Adrenal gland (tissue), 12 donors: Measurements from ENCODE around the gene MKRN2. TPM values are rescaled to one million over a fixed set of nuclear protein-coding genes. Genes with fewer than 3 reads are reported as not detected.

Experiments
- DNase-seq, 7 donors: peaks; one replicate each; pipeline ENCODE4 v3.0.0-alpha.2; 2019 to 2020
- H3K27ac ChIP-seq, 5 donors: fragments of 200-600 bp; sonication (generic) in 4 of 5; 1 replicate in 3 of 5; 2 replicates in 2 of 5; pipeline versions ENCODE4 v1.5.1 to v1.8.0; 2016 to 2020; ENCODE audit warnings: mild to moderate bottlenecking in 1 of 5
- H3K27me3 ChIP-seq: fragments of 200-600 bp; 2 replicates; pipeline ENCODE4 v1.8.0; 2021
- H3K36me3 ChIP-seq, 2 donors: fragments of 200-600 bp; replicated peaks in 1 of 2; 1 replicate in 1 of 2; 2 replicates in 1 of 2; pipeline versions ENCODE4 v1.5.1 to v1.8.0; 2018 to 2022
- H3K4me1 ChIP-seq, 2 donors: fragments of 200-600 bp; replicated peaks in 1 of 2; 1 replicate in 1 of 2; 2 replicates in 1 of 2; pipeline versions ENCODE4 v1.5.1 to v1.8.0; 2018 to 2021
- H3K4me3 ChIP-seq, 4 donors: fragments of 200-600 bp; sonication (generic) in 3 of 4; one replicate each; pipeline ENCODE4 v1.5.1; 2016 to 2018
- H3K9me3 ChIP-seq, 3 donors: fragments of 200-600 bp; sonication (generic) in 1 of 3; replicated peaks in 1 of 3; 1 replicate in 2 of 3; 2 replicates in 1 of 3; pipeline versions ENCODE4 v1.5.1 to v1.8.0; 2016 to 2021
- POLR2A ChIP-seq, 2 donors: fragments of 450-650 bp; IDR thresholded peaks; one replicate each; pipeline ENCODE4 v1.6.1; 2017; ENCODE audit warnings: antibody characterized with exemption in 2 of 2, mild to moderate bottlenecking in 2 of 2, moderate library complexity in 1 of 2
- WGBS, 4 donors: extraction: QIAGEN DNeasy Blood & Tissue Kit in 2 of 4; methylation state at CpG; one replicate each; pipeline versions ENCODE4 v1.1.5 to v1.1.7; 2013 to 2017; 5-methylcytosine and 5-hydroxymethylcytosine counted together
- intact Hi-C, 2 donors: fragments of 100-400 bp; cut with DNase I; formaldehyde crosslinking; loops; one replicate each; pipeline versions ENCODE4 v1.14.1 to v1.15.0; 2022 to 2023
- polyA plus RNA-seq, 3 donors: library from polyadenylated mRNA; stranded (reverse); fragments of 200-250 nt in 2 of 3; fragments of 350-450 nt in 1 of 3; fragmentation: Illumina TruSeq in 1 of 3; extraction: RNeasy Lipid Tissue Mini Kit (QIAGEN cat#74804) in 1 of 3; gene quantifications; one replicate each; pipeline ENCODE4 v1.2.3, GENCODE V29; 2013 to 2014
- total RNA-seq, 9 donors: library from RNA; depleted of rRNA in 4 of 9; stranded (reverse); fragments of >200 nt in 4 of 9; fragments of 120-200 nt in 1 of 9; fragmentation: NEBNext Ultra II Directional in 1 of 9; extraction: Animal tissue kit (Norgen Biotek cat#: 25700) in 1 of 9; gene quantifications; one replicate each; pipeline versions ENCODE4 v1.1.0 to v1.2.4, GENCODE V29; 2013 to 2023
- TF ChIP-seq, protein P1 (sequence below), 6 experiments: fragments of 450-650 bp in 4 of 6; fragments of 200-600 bp in 2 of 6; sonication (generic) in 1 of 6; IDR thresholded peaks; 1 replicate in 5 of 6; 2 replicates in 1 of 6; pipeline versions ENCODE4 v1.5.1 to v1.8.0; 2016 to 2021; ENCODE audit warnings: antibody characterized with exemption in 6 of 6, mild to moderate bottlenecking in 2 of 6, moderate library complexity in 1 of 6
- donor health status: healthy with polysubstance abuse.
- donor health status: Bipolar disorder and iron deficiency.
- donor health status: DM: yes; HTN: yes; CAD: no.
- donor health status: DM: no; HTN: no; CAD: no.
- donor health status: DM: no; HTN: no; CAD: no.
- donor health status: DM: yes; HTN: yes; CAD: no.

MKRN2 gene
- total and polyA plus RNA-seq, 12 donors: 15.8 to 40.9 (median 23.9) TPM

DNA sequence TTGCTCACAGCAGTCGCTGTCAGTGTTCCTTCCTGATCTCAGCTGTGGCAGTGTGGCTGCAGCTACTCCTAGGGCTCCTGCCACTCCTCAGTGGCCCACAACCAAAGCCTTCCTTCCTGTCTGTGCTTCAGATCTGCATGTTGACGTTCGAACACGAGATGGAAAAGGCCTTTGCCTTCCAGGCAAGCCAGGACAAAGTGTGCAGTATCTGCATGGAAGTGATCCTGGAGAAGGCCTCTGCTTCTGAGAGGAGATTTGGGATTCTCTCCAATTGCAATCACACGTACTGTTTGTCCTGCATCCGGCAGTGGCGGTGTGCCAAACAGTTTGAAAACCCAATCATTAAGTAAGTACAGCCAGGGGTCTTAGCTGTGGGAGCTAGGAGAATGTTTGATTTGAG lies 17.8 kb downstream of the MKRN2 start:
- intact Hi-C loops: no loop called here
- no peak overlapping the region for H3K27ac ChIP-seq

DNA sequence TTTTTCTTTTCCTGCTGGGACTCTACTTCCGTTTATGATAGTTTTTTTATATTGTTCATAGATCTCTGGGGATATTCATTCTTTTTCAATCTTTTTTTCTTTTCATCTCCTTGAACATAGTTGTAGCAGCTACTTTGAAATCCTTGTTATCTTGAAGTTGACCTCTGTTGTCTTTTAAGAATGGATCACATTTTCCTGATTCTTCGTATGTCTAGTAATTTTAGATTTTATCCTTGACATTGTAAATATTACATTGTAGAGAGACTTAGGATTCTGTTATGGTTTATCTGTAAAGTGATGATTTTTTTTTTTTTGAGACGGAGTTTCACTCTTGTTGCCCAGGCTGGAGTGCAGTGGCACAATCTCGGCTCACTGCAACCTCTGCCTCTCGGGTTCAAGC lies 20.5 kb downstream of the MKRN2 start:
- Histone ChIP-seq H3K27ac (no peak overlapping the region), H3K27me3 (no peaks in the 10 kb centered on the region), H3K36me3 (peaks cover 0 to 69% of the 10 kb centered on the region in 2 donors), H3K4me1 (peaks cover 0 to 10% of the 10 kb centered on the region in 2 donors), H3K9me3 (no peaks in the 10 kb centered on the region), H3K4me3 (no peak overlapping the region)
- no peak for TF ChIP-seq POLR2A (IDR thresholded peaks at IDR 0.05)
- TF ChIP-seq, protein P1, sequence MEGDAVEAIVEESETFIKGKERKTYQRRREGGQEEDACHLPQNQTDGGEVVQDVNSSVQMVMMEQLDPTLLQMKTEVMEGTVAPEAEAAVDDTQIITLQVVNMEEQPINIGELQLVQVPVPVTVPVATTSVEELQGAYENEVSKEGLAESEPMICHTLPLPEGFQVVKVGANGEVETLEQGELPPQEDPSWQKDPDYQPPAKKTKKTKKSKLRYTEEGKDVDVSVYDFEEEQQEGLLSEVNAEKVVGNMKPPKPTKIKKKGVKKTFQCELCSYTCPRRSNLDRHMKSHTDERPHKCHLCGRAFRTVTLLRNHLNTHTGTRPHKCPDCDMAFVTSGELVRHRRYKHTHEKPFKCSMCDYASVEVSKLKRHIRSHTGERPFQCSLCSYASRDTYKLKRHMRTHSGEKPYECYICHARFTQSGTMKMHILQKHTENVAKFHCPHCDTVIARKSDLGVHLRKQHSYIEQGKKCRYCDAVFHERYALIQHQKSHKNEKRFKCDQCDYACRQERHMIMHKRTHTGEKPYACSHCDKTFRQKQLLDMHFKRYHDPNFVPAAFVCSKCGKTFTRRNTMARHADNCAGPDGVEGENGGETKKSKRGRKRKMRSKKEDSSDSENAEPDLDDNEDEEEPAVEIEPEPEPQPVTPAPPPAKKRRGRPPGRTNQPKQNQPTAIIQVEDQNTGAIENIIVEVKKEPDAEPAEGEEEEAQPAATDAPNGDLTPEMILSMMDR (IDR thresholded peaks at IDR 0.05): no peak
- 80 to 93% (median 91%) methylated on average over 5 of the region's 5 CpGs for WGBS, 4 donors
- intact Hi-C loops: no loop called here
- no peak for DNase-seq

More for the DNA sequence above, 17.8 kb downstream of the MKRN2 start:
- TF ChIP-seq, protein P1 (IDR thresholded peaks at IDR 0.05): no peak
- TF ChIP-seq POLR2A (IDR thresholded peaks at IDR 0.05): no peak
- Histone ChIP-seq H3K27me3 (no peaks in the 10 kb centered on the region), H3K36me3 (peaks cover 0 to 82% of the 10 kb centered on the region in 2 donors), H3K4me3 (no peak overlapping the region), H3K4me1 (peaks cover 0 to 6% of the 10 kb centered on the region in 2 donors), H3K9me3 (no peaks in the 10 kb centered on the region)
- DNase-seq: no peak
- WGBS, 4 donors: 71 to 83% (median 72%) methylated on average over 7 of the region's 7 CpGs

- Histone ChIP-seq H3K4me3 (no peak overlapping the region), H3K27ac (no peak overlapping the region), H3K9me3 (no peaks in the 10 kb centered on the region), H3K27me3 (no peaks in the 10 kb centered on the region), H3K4me1 (peaks cover 0 to 10% of the 10 kb centered on the region in 2 donors), H3K36me3 (peaks cover 0 to 69% of the 10 kb centered on the region in 2 donors)
- peak in 1 of 7 donors; percentile 7 for DNase-seq
- WGBS, 4 donors: 90 to 95% (median 94%) methylated on average over 2 of the region's 2 CpGs
- TF ChIP-seq, protein P1 (IDR thresholded peaks at IDR 0.05): no peak
- no peak for TF ChIP-seq POLR2A (IDR thresholded peaks at IDR 0.05)
- intact Hi-C loops: no loop called here
Measured at GRCh38 chr3:12578742-12579141, 21.9 kb downstream of the MKRN2 start.

- DNase-seq: no peak
- TF ChIP-seq, protein P1 (IDR thresholded peaks at IDR 0.05): no peak
- no peak for TF ChIP-seq POLR2A (IDR thresholded peaks at IDR 0.05)
- Histone ChIP-seq H3K4me3 (no peak overlapping the region), H3K4me1 (peaks cover 0 to 10% of the 10 kb centered on the region in 2 donors), H3K27ac (peak overlapping the region in 2 of 5 donors; percentile 21 to 33), H3K9me3 (no peaks in the 10 kb centered on the region), H3K36me3 (peaks cover 0 to 69% of the 10 kb centered on the region in 2 donors), H3K27me3 (no peaks in the 10 kb centered on the region)
- intact Hi-C loops: no loop called here
- 79 to 87% (median 83%) methylated on average over 3 of the region's 3 CpGs for WGBS, 4 donors
Measured at GRCh38 chr3:12579456-12579855, 22.6 kb downstream of the MKRN2 start.
